Tibial artery (tissue), 4 donors: Measurements from ENCODE around the gene SLX1B.
"Not testable (repeated sequence)": the region's sequence is repeated elsewhere in the genome, so short reads cannot be mapped to it uniquely, and the experiment has no call there.

Source experiments
- DNase-seq, 2 donors: peaks; one replicate each; pipeline ENCODE4 v3.0.0-alpha.2; 2019
- H3K27ac ChIP-seq, 2 donors: fragments of 200-600 bp; sonication (generic) in 1 of 2; 1 replicate in 1 of 2; 2 replicates in 1 of 2; pipeline ENCODE4 v1.5.1; 2018 to 2019; ENCODE audit warnings: mild to moderate bottlenecking in 1 of 2
- H3K27me3 ChIP-seq, 2 donors: fragments of 200-600 bp; sonication (generic) in 1 of 2; one replicate each; pipeline versions ENCODE4 v1.5.1 to v1.6.0; 2016 to 2019
- H3K36me3 ChIP-seq, 3 donors: fragments of 200-600 bp; sonication (generic) in 2 of 3; one replicate each; pipeline ENCODE4 v1.5.1; 2016 to 2019; ENCODE audit warnings: mild to moderate bottlenecking in 2 of 3
- H3K4me1 ChIP-seq, 4 donors: fragments of 200-600 bp; sonication (generic) in 2 of 4; 1 replicate in 3 of 4; 2 replicates in 1 of 4; pipeline ENCODE4 v1.5.1; 2016 to 2019
- H3K4me3 ChIP-seq, 2 donors: fragments of 200-600 bp; sonication (generic) in 1 of 2; 1 replicate in 1 of 2; 2 replicates in 1 of 2; pipeline ENCODE4 v1.5.1; 2018 to 2019; ENCODE audit warnings: mild to moderate bottlenecking in 2 of 2
- H3K9me3 ChIP-seq, 3 donors: fragments of 200-600 bp; sonication (generic) in 1 of 3; one replicate each; pipeline ENCODE4 v1.5.1; 2016 to 2019
- intact Hi-C: fragments of 100-400 bp; cut with DNase I; formaldehyde crosslinking; loops from one replicate; pipeline ENCODE4 v1.15.0; 2023; ENCODE audit warnings: low total_unique reads

The SLX1B gene

GRCh38 chr16:29472065-29472464 is 17.7 kb downstream of the SLX1B start:
- H3K9me3 ChIP-seq, H3K36me3 ChIP-seq, H3K27me3 ChIP-seq, DNase-seq, H3K4me3 ChIP-seq, intact Hi-C loops, H3K4me1 ChIP-seq, H3K27ac ChIP-seq: not testable (repeated sequence)

GRCh38 chr16:29482276-29482675 is 27.9 kb downstream of the SLX1B start:
- H3K9me3 ChIP-seq, H3K27ac ChIP-seq, H3K36me3 ChIP-seq, intact Hi-C loops, H3K4me1 ChIP-seq, H3K4me3 ChIP-seq, H3K27me3 ChIP-seq: not testable (repeated sequence)
- DNase-seq: peak; percentile 16 to 60

GRCh38 chr16:29506308-29506707 is 52.0 kb downstream of the SLX1B start, which contains the start of gene NPIPB12:
TSS of gene NPIPB12 (minus strand) at chr16:29506408.
- H3K36me3 ChIP-seq, H3K4me3 ChIP-seq, H3K9me3 ChIP-seq, H3K4me1 ChIP-seq, DNase-seq, H3K27me3 ChIP-seq, intact Hi-C loops, H3K27ac ChIP-seq: not testable (repeated sequence)
